GM12891 (cell line): ENCODE data around the gene ACSF3.

Source experiments
- POLR2A ChIP-seq: IDR thresholded peaks from 2 replicates; pipeline ENCODE4 v1.6.1; 2011; ENCODE audit warnings: low read depth, low read length, control low read depth
- POLR2AphosphoS5 ChIP-seq: IDR thresholded peaks from 2 replicates; pipeline ENCODE4 v1.6.1; 2011; ENCODE audit warnings: low read depth, low read length, control low read depth
- SPI1 ChIP-seq: IDR thresholded peaks from 2 replicates; pipeline ENCODE4 v1.6.1; 2011; ENCODE audit warnings: low read depth, low read length, control low read depth
- TAF1 ChIP-seq: IDR thresholded peaks from 2 replicates; pipeline ENCODE4 v1.6.1; 2011; ENCODE audit warnings: low read depth, low read length, control low read depth

DNA sequence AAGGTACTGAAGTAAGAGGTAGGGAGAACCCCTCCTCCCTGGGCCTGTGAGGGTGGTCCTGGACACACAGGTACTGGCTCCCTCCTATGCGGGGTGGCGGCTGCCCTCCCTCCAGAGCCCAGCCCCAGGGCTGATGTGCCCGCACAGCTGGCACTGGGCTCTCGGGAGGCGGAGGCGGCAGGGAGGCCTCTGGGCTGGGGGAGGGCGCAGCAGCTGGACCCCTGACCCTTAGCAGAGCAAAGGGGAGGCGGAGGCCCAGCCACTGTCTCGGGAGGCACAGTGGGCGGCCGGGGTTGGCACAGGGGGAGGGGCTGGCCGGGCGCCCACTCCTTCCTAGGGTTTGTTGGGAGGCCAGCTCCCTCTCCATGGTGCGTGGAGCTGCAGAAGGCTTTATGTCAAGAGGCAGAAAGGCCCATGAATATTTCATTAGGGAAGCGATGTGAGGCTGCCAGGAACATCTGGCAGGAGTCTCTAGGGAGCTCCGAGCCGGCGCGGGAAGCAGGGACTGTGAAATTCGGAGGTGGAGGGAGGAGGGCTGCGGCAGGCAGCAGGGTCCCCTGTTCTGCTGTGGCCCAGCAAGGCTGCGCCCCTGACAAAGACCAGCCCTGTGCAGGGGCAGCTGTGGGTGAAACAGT is 44.1 kb upstream of the ACSF3 start:
- TF ChIP-seq POLR2AphosphoS5: no peak
- no peak for TF ChIP-seq POLR2A
- TF ChIP-seq TAF1: no peak
- no peak for TF ChIP-seq SPI1
